CD14-positive monocyte (primary cell): ENCODE results near the gene ST8SIA1. TPM values are rescaled to one million over a fixed set of nuclear protein-coding genes. Genes with fewer than 3 reads are reported as not detected.

Experiments used
- DNase-seq, 3 donors: peaks; one replicate each; pipeline ENCODE4 v3.0.0-alpha.2; 2011 to 2022
- H2AFZ ChIP-seq: 2 replicates; pipeline ENCODE4 v1.6.0; 2012; ENCODE audit warnings: mild to moderate bottlenecking, low read depth, low read length, inconsistent platforms; ENCODE audit not compliant: insufficient read depth, poor library complexity, severe bottlenecking
- H3K27ac ChIP-seq, 2 donors: 1 replicate in 1 of 2; 2 replicates in 1 of 2; pipeline ENCODE4 v1.5.1; 2012 to 2013; ENCODE audit warnings: low read length in 2 of 2, control low read depth in 1 of 2, inconsistent platforms in 1 of 2, low read depth in 1 of 2, mild to moderate bottlenecking in 1 of 2
- H3K27me3 ChIP-seq, 2 donors: one replicate each; pipeline versions ENCODE4 v1.6.0 to v1.6.1; 2011 to 2013; ENCODE audit warnings: low read length in 2 of 2; ENCODE audit not compliant: control insufficient read depth in 2 of 2, insufficient read depth in 2 of 2
- H3K36me3 ChIP-seq, 2 donors: replicated peaks in 1 of 2; 1 replicate in 1 of 2; 2 replicates in 1 of 2; pipeline versions ENCODE4 v1.5.1 to v1.6.1; 2012 to 2013; ENCODE audit warnings: low read length in 2 of 2, control low read depth in 1 of 2, inconsistent platforms in 1 of 2, mild to moderate bottlenecking in 1 of 2; ENCODE audit not compliant: insufficient read depth in 2 of 2, control insufficient read depth in 1 of 2
- H3K4me1 ChIP-seq, 2 donors: 1 replicate in 1 of 2; 2 replicates in 1 of 2; pipeline versions ENCODE4 v1.5.1 to v1.6.1; 2012 to 2013; ENCODE audit warnings: low read length in 2 of 2, control low read depth in 1 of 2, inconsistent platforms in 1 of 2, mild to moderate bottlenecking in 1 of 2, moderate library complexity in 1 of 2; ENCODE audit not compliant: insufficient read depth in 2 of 2, control insufficient read depth in 1 of 2
- H3K4me2 ChIP-seq: replicated peaks from 2 replicates; pipeline ENCODE3; 2012; ENCODE audit warnings: low read length, moderate library complexity, mild to moderate bottlenecking; ENCODE audit not compliant: poor library complexity, severe bottlenecking; ENCODE audit errors: extremely low read depth
- H3K4me3 ChIP-seq, 3 experiments: fragments of 200-600 bp in 1 of 3; sonication (generic) in 1 of 3; replicated peaks in 1 of 3; 1 replicate in 2 of 3; 2 replicates in 1 of 3; pipeline ENCODE4 v1.5.1; 2011 to 2013; ENCODE audit warnings: low read length in 3 of 3, mild to moderate bottlenecking in 3 of 3, control low read depth in 2 of 3, low read depth in 2 of 3, inconsistent platforms in 1 of 3, moderate library complexity in 1 of 3
- H3K79me2 ChIP-seq: 2 replicates; pipeline ENCODE4 v1.6.0; 2012; ENCODE audit warnings: mild to moderate bottlenecking, control low read depth, inconsistent platforms, low read length, moderate library complexity; ENCODE audit not compliant: insufficient read depth
- H3K9ac ChIP-seq: 2 replicates; pipeline ENCODE4 v1.6.0; 2017; ENCODE audit warnings: low read length, mild to moderate bottlenecking; ENCODE audit not compliant: insufficient read depth, poor library complexity, severe bottlenecking
- H3K9me3 ChIP-seq, 2 donors: replicated peaks in 1 of 2; 1 replicate in 1 of 2; 2 replicates in 1 of 2; pipeline versions ENCODE4 v1.5.1 to v1.6.1; 2012 to 2013; ENCODE audit warnings: low read length in 2 of 2, control low read depth in 1 of 2; ENCODE audit not compliant: control insufficient read depth in 1 of 2, insufficient read depth in 1 of 2
- H4K20me1 ChIP-seq: 2 replicates; pipeline ENCODE4 v1.6.0; 2012; ENCODE audit warnings: mild to moderate bottlenecking, low read length, control low read depth, moderate library complexity; ENCODE audit not compliant: insufficient read depth
- H3K27ac Mint-ChIP-seq, 7 donors: one replicate each; pipeline ENCODE4 v1.8.0; 2020; ENCODE audit warnings: mild to moderate bottlenecking in 7 of 7, mixed read lengths in 7 of 7, moderate library complexity in 6 of 7, inconsistent platforms in 2 of 7
- H3K27me3 Mint-ChIP-seq, 3 donors: one replicate each; pipeline ENCODE4 v1.8.0; 2021 to 2022; ENCODE audit warnings: low read depth in 3 of 3, mild to moderate bottlenecking in 3 of 3, mixed read lengths in 3 of 3, moderate library complexity in 3 of 3, inconsistent platforms in 1 of 3
- H3K36me3 Mint-ChIP-seq, 2 donors: one replicate each; pipeline ENCODE4 v1.8.0; 2020; ENCODE audit warnings: mixed read lengths in 2 of 2, inconsistent platforms in 1 of 2, mild to moderate bottlenecking in 1 of 2
- H3K4me1 Mint-ChIP-seq: one replicate; pipeline ENCODE4 v1.8.0; 2020; ENCODE audit warnings: mild to moderate bottlenecking, mixed read lengths
- H3K4me3 Mint-ChIP-seq, 2 donors: one replicate each; pipeline ENCODE4 v1.8.0; 2020; ENCODE audit warnings: mild to moderate bottlenecking in 2 of 2, mixed read lengths in 2 of 2, moderate library complexity in 1 of 2
- H3K9me3 Mint-ChIP-seq, 7 donors: one replicate each; pipeline ENCODE4 v1.8.0; 2020 to 2022; ENCODE audit warnings: mixed read lengths in 7 of 7, mild to moderate bottlenecking in 6 of 7, moderate library complexity in 6 of 7, inconsistent platforms in 2 of 7
- CTCF ChIP-seq: fragments of 200-600 bp; IDR thresholded peaks from one replicate; pipeline ENCODE4 v1.8.0; 2022; ENCODE audit warnings: antibody characterized with exemption, mild to moderate bottlenecking
- WGBS: methylation state at CpG from one replicate; pipeline ENCODE4 v1.1.5; 2013; ENCODE audit warnings: missing lambda C conversion rate; ENCODE audit not compliant: insufficient coverage; 5-methylcytosine and 5-hydroxymethylcytosine counted together
- intact Hi-C, 2 donors: fragments of 100-400 bp; cut with micrococcal nuclease; formaldehyde crosslinking; loops; one replicate each; pipeline versions ENCODE4 v1.15.0 to v1.15.1; 2023
- polyA plus RNA-seq, 3 donors: library from polyadenylated mRNA; depleted of rRNA in 1 of 3; unstranded in 2 of 3; stranded (reverse) in 1 of 3; fragments of 300-500 nt in 2 of 3; fragments of >200 nt in 1 of 3; fragmentation: Illumina TruSeq in 2 of 3; gene quantifications; 1 replicate in 2 of 3; 2 replicates in 1 of 3; pipeline ENCODE4 v1.2.3, GENCODE V29; 2012 to 2021

Gene ST8SIA1
- polyA plus RNA-seq, 3 donors: not detected

- H3K9me3 ChIP-seq: no peaks in the 10 kb centered on the region
- H3K27ac Mint-ChIP-seq: no peak overlapping the region
- H3K4me1 Mint-ChIP-seq: peaks cover 1% of the 10 kb centered on the region
- H3K27me3 ChIP-seq: no peaks in the 10 kb centered on the region
- H3K9ac ChIP-seq: no peak overlapping the region
- no peak overlapping the region for H3K4me3 Mint-ChIP-seq
- no peaks in the 10 kb centered on the region for H3K36me3 Mint-ChIP-seq
- H4K20me1 ChIP-seq: no peaks in the 10 kb centered on the region
- H3K79me2 ChIP-seq: no peaks in the 10 kb centered on the region
- no peak overlapping the region for H2AFZ ChIP-seq
- no peaks in the 10 kb centered on the region for H3K36me3 ChIP-seq
- TF ChIP-seq CTCF: no peak
- H3K9me3 Mint-ChIP-seq: peaks cover 0 to 1% (median 0%) of the 10 kb centered on the region in 7 donors
- H3K4me2 ChIP-seq: no peak overlapping the region
- no peak overlapping the region for H3K4me3 ChIP-seq
- intact Hi-C loops: no loop called here
- H3K27ac ChIP-seq: no peak overlapping the region
- peaks cover 0 to 4% (median 0%) of the 10 kb centered on the region in 3 donors for H3K27me3 Mint-ChIP-seq
- no peak for DNase-seq
- H3K4me1 ChIP-seq: no peaks in the 10 kb centered on the region
Observed at GRCh38 chr12:22173177-22173576, 161.3 kb downstream of the ST8SIA1 start.

GRCh38 chr12:22172501-22172900 lies 162.0 kb downstream of the ST8SIA1 start:
- intact Hi-C loops: no loop called here

More at GRCh38 chr12:22172501-22172900, 162.0 kb downstream of the ST8SIA1 start:
- peaks cover 0 to 1% (median 0%) of the 10 kb centered on the region in 7 donors for H3K9me3 Mint-ChIP-seq
- no peak overlapping the region for H2AFZ ChIP-seq
- no peak overlapping the region for H3K4me2 ChIP-seq
- peaks cover 0 to 4% (median 0%) of the 10 kb centered on the region in 3 donors for H3K27me3 Mint-ChIP-seq
- no peak for TF ChIP-seq CTCF
- H3K27ac ChIP-seq: no peak overlapping the region
- H3K79me2 ChIP-seq: no peaks in the 10 kb centered on the region
- peaks cover 1% of the 10 kb centered on the region for H3K4me1 Mint-ChIP-seq
- no peaks in the 10 kb centered on the region for H3K36me3 Mint-ChIP-seq
- H4K20me1 ChIP-seq: no peaks in the 10 kb centered on the region
- no peaks in the 10 kb centered on the region for H3K27me3 ChIP-seq
- no peak overlapping the region for H3K4me3 ChIP-seq
- no peak overlapping the region for H3K9ac ChIP-seq
- no peaks in the 10 kb centered on the region for H3K36me3 ChIP-seq
- H3K4me1 ChIP-seq: no peaks in the 10 kb centered on the region
- no peak for DNase-seq
- H3K4me3 Mint-ChIP-seq: no peak overlapping the region
- H3K9me3 ChIP-seq: no peaks in the 10 kb centered on the region
- H3K27ac Mint-ChIP-seq: no peak overlapping the region
- 38% methylated on average over 4 of the region's 5 CpGs for WGBS
